Spleen (tissue), 7 donors: ENCODE results near the gene PSD2.

Experiments
- POLR2A ChIP-seq, 3 donors: fragments of 450-650 bp; IDR thresholded peaks; one replicate each; pipeline ENCODE4 v1.5.1; 2017; ENCODE audit warnings: antibody characterized with exemption in 3 of 3, mild to moderate bottlenecking in 1 of 3
- TF ChIP-seq, protein P1 (sequence below), 11 experiments: fragments of 200-600 bp in 7 of 11; fragments of 450-650 bp in 4 of 11; sonication (generic) in 4 of 11; IDR thresholded peaks in 8 of 11; conservative IDR thresholded peaks in 3 of 11; 1 replicate in 7 of 11; 2 replicates in 4 of 11; pipeline versions ENCODE4 v1.4.0 to v1.8.0; 2016 to 2021; ENCODE audit warnings: antibody characterized with exemption in 11 of 11, inconsistent platforms in 4 of 11, mild to moderate bottlenecking in 1 of 11
- donor health status: DM: no; HTN: no; CAD: no; lungs with moderate emphysema.
- donor health status: DM: no; HTN: no; CAD: no.
- donor health status: DM: no; HTN: no; CAD: no.

DNA sequence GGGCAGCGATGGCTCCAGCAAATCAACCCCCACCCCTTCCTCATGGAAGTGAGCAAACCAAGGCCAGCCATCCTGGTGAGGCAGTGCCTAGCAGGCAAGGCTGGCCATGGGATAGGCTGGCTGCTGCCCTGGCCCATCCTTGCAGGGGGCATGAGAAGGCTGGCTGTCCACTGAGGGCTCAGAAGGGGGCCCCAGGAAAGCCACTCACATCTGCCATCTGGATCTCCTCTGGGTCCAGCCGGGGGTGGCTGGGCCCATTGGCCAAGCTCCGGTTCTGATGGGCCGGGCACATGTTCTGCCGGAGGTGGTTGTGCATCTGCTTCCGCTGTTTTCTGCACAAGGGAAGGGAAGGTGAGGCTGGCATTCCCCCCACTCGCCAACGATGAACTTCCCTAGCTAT, 57.1 kb downstream of the PSD2 start:
- no peak for TF ChIP-seq POLR2A (IDR thresholded peaks at IDR 0.05)
- TF ChIP-seq, protein P1, sequence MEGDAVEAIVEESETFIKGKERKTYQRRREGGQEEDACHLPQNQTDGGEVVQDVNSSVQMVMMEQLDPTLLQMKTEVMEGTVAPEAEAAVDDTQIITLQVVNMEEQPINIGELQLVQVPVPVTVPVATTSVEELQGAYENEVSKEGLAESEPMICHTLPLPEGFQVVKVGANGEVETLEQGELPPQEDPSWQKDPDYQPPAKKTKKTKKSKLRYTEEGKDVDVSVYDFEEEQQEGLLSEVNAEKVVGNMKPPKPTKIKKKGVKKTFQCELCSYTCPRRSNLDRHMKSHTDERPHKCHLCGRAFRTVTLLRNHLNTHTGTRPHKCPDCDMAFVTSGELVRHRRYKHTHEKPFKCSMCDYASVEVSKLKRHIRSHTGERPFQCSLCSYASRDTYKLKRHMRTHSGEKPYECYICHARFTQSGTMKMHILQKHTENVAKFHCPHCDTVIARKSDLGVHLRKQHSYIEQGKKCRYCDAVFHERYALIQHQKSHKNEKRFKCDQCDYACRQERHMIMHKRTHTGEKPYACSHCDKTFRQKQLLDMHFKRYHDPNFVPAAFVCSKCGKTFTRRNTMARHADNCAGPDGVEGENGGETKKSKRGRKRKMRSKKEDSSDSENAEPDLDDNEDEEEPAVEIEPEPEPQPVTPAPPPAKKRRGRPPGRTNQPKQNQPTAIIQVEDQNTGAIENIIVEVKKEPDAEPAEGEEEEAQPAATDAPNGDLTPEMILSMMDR (IDR thresholded peaks at IDR 0.05 in 8 of 11, conservative IDR thresholded peaks at IDR 0.05 in 3 of 11): no peak
